HG02943 (cell line): ENCODE measurements around the gene SULT2B1.
A peak's percentile ranks its signal among the peaks of the same experiment; 100 is the strongest.

Experiments
- ATAC-seq: cut with Tn5 transposase; IDR thresholded peaks from one replicate; pipeline ENCODE4 v1.9.1; 2021; ENCODE audit warnings: mild to moderate bottlenecking, low read depth, moderate library complexity; ENCODE audit not compliant: unreplicated experiment

The SULT2B1 gene

DNA sequence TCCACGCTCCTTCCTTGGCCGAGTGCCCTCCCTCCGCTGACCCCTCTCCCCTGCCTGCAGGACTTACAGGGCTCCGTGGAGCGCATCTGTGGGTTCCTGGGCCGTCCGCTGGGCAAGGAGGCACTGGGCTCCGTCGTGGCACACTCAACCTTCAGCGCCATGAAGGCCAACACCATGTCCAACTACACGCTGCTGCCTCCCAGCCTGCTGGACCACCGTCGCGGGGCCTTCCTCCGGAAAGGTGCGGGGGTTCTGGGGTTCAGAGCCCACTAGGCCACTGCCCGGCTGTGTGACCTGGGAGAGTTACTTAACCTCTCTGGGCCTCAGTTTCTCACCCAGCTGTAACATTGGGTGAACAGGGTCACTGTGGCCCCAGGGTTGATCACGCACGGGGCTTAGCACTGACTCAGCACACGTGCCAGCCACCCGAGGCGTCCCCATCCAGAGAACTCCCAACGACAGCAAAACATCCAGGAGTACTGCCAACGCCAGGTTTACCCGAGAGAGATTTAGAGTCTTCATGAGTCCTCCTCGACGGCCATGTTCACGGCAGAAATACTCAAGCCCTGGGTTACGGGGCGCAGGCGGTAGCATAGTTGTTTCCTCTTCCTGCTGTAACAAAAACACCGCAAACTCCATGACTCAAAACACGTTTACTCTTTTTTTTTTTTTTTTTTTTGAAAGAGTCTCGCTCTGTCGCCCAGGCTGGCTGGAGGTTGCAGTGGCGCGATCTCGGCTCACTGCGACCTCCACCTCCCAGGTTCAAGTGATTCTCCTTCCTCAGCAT lies 44.9 kb downstream of the SULT2B1 start:
- no peak for ATAC-seq

DNA sequence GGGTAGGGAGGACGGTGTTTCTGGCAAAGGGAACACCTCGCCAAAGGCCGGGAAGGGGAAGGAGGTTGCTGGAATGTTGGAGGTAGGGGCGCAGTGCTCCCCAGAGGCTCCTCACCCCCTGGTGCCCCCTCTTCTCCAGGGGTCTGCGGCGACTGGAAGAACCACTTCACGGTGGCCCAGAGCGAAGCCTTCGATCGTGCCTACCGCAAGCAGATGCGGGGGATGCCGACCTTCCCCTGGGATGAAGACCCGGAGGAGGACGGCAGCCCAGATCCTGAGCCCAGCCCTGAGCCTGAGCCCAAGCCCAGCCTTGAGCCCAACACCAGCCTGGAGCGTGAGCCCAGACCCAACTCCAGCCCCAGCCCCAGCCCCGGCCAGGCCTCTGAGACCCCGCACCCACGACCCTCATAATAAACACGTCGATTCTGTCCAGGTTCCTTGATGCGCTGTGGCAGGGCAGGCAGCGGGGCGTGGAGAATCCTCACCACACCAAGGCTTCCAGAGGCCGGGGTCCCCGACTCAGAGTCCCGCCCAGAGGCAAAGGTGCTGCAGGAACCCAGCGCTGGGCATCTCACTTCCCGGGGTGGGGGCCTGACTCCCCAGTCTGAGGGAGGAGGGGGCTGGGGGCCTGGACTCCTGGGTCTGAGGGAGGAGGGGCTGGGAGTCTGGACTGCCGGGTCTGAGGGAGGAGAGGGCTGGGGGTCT lies 47.2 kb downstream of the SULT2B1 start:
- ATAC-seq: no peak

DNA sequence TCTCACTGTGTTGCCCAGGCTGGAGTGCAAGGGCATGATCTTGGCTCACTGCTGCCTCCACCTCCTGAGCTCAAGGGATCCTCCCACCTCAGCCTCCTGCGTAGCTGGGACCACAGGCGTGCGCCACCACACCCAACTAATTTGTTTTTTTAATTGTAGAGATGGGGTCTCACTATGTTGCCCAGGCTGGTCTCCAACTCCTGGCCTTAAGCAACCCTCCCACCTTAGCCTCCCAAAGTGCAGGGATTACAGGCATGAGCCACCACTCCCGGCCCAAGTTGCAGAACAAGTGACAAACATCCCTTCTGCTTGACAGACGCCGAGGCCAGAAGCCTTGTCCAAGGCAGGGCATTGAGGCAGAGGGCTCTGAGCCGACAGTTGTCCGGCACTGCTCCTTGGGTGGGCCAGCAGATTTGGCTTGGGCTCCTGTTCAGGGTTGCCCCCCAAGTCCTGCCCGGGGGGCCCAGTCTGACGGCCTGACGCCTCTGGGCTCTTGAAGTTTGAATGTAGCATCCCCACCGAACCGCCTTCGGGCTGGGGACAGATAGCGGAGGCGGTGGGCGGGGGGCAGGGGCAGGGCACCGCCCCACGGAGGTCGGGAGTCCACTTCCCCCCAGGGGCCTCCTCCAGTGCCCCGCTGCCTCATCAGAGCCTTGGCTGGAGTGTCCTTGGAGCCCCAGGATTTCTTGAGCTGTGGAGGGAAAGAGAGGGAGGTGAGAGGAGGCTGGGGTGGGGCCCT lies 48.9 kb downstream of the SULT2B1 start:
- no peak for ATAC-seq

DNA sequence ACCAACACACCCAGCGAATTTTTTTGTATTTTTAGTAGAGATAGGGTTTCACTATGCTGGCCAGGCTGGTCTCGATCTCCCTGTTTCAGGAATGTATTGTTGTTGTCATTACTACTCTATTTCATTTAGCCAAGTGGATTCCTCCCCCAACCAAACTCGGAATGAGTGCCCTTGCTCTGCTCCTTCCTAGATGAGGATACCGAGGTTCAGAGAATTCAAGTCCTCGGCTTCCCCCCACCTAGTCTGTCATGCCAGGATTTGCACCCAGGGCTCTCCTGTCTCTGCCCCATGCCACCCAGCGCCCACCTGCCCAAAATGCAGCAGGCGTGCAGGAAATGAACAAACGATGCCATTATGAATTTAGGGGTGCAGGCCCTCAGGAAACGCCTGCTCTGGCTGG lies 51.0 kb downstream of the SULT2B1 start:
- no peak for ATAC-seq

DNA sequence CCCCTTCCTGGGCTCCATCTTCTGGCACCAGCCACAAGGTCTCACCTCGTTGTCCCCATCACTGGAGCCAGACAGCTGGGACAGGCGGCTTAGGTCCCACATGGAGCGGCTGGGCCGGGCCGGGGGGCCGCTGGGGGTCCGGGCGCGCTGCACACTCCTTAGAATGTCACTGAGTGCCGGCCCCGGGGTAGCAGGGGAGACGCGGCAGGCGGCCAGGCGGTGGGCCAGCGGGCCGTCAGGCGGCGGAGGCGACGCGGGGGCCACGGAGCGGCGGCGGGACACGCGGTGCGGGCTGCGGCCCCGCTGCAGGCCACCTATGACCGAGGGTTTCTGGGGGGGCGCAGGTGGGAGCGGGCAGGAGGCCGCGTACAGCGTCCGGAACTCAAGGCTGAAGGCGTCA lies 51.5 kb downstream of the SULT2B1 start:
- no peak for ATAC-seq

DNA sequence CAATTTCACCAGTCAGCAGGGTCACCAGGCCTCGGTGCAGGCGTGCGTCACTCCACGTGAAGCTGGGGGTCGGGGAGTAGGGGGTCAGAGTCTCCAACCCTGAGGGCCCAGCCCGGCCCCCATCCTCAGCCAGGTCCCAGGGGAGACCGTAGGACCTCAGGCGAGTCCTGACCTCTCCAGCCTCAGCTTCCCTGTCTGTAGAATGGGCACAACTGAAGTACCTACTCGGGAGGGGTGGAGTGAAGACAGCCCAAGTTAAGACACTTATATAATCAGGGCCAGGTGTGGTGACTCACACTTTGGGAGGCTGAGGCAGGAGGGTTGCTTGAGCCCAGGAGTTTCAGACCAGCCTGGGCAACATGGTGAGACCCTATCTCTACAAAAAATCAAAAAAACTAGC lies 51.9 kb downstream of the SULT2B1 start:
- no peak for ATAC-seq

DNA sequence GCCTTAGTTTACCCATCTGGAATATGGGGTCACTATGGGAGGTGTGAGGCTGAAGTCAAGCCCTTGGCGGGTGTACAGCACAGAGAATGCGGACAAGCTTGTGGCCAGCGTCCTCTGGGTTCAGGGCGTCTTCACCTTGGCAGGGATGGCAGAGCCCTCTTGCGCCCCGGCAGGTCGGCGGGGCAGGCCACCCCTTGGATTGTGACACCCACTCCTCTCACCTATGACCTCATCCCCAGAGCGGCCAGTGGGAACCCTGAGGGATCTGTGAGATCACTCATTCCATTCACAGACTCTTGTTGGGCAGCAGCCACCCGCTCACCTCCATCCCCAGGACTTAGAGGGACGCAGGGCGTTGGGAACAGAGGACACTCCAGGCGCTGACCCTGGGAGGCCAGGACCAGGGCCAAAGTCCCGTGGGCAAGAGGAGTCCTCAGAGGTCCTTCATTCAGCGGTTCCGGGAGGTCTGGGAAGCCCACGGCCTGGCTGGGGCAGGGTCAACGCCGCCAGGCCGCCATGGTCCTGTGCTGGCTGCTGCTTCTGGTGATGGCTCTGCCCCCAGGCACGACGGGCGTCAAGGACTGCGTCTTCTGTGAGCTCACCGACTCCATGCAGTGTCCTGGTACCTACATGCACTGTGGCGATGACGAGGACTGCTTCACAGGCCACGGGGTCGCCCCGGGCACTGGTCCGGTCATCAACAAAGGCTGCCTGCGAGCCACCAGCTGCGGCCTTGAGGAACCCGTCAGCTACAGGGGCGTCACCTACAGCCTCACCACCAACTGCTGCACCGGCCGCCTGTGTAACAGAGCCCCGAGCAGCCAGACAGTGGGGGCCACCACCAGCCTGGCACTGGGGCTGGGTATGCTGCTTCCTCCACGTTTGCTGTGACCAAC lies 54.7 kb downstream of the SULT2B1 start, which contains the start of gene SPACA4:
Gene SPACA4, plus strand, starts transcription at position 280 of the 896 bp plus-strand sequence. Its CDS starts 237 bp downstream, at position 517.
- ATAC-seq: no peak

DNA sequence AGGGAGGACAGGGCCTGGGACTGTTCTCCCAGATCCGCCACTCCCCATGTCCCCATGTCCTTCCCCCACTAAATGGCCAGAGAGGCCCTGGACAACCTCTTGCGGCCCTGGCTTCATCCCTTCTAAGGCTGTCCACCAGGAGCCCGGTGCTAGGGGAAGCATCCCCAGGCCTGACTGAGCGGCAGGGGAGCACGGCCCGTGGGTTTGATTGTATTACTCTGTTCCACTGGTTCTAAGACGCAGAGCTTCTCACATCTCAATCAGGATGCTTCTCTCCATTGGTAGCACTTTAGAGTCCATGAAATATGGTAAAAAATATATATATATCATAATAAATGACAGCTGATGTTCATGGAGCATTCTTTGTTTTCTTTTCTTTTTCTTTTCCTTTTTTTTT lies 55.4 kb downstream of the SULT2B1 start:
- ATAC-seq: no peak

DNA sequence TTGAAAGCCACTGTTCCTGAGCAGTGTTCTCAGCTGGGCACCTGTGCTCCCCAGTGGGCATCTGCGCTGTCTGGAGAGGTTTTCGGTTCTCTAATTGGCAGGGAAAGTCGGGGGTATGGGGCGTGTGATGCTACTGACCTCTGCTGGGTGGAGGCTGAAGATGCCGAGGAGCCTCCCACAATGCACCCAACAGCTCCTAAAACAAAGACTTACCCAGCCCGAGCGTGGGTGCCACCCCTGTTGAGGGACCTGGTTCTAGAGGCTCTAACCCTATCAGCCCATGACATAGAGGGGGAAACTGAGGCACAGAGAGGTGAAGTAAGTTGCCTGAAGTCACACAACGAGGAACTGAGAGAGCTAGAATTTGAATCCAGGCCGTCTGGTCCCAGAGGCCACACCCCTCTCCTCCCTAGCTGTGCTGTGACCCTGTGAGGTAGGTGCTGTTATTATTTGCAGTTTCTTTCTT lies 56.9 kb downstream of the SULT2B1 start:
- peak; percentile 62 for ATAC-seq

DNA sequence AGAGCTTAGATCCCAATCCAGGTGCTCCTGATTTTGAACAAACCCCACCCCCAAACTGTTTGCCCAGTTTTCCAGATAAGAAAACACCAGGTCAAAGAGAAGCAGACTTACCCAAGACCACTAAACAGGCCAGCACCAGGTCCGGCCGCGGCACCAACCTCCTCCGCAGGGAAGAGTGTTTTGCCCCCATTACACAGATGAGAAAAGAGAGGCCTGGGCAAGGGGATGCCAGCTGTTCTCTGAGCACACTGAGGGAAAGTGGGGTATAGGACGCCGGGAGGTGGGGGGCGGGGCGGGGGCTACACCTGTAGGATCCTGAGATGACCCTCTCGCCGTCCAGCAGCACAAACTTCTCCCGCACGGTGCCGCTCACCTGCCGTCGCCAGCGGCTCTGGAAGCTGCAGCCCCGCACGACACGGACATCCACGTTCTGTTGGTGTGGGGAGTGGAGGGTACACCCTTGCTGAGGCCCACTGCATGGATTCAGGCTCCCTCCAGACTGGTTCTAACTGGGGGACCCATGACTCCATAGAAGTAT lies 57.7 kb downstream of the SULT2B1 start:
- no peak for ATAC-seq

DNA sequence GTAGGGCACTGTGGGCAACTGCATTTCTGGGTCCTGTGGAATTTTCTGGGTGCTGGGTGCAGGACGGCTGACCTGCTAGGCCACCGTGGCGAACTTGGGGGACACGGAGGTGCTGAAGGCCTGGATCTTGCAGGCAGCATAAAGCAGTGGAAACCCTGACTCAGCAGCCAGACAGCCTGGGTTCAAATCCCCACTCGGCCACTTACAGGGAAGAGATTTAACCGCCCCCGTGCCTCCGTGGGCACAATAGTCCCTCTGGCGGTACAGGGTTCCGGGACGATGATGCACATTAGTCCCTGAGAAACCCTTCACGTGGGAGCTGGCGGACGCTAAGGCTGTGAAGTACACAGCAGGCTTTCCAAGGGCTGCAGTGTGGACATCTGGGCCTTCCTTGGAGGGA lies 59.9 kb downstream of the SULT2B1 start:
- no peak for ATAC-seq

DNA sequence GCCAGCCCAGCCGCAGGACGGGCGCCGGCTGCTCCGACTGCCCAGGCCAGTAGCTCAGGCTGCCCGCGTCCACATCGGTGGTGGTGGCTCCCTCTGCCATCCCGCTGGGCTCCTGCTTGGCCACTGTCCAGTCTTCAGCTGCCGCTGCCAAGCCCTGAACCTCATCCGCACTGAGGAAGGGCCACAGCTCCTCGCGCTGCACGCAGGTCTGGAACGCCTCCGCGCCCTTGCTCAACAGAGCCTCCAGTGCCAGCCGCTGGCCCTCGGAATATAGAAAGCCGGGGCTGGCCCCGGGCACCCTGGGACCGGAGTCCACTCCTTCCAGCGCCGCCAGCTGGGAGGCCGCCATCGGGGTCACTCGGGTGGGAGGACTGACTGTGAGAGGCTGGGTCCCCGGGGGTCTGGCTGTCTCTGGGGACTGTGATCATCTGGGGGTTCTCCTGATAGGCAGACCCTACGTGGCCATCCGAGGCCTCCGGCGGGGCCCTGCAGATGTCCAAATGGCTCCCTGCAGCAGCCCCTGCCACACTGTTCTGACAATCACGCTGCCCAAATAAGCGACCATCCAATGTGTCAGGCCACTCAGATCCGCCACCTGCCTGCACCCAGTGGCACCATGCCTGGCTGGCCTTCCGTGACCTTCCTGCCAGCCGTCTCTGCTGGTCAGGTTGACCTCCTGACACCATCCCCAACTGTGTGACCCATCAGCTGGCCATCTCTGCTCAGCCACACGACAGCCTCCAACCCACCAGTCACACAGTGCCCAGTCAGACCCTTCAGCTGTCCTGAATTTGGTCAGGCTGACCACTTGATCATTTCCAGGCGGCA lies 61.3 kb downstream of the SULT2B1 start:
- ATAC-seq: no peak

DNA sequence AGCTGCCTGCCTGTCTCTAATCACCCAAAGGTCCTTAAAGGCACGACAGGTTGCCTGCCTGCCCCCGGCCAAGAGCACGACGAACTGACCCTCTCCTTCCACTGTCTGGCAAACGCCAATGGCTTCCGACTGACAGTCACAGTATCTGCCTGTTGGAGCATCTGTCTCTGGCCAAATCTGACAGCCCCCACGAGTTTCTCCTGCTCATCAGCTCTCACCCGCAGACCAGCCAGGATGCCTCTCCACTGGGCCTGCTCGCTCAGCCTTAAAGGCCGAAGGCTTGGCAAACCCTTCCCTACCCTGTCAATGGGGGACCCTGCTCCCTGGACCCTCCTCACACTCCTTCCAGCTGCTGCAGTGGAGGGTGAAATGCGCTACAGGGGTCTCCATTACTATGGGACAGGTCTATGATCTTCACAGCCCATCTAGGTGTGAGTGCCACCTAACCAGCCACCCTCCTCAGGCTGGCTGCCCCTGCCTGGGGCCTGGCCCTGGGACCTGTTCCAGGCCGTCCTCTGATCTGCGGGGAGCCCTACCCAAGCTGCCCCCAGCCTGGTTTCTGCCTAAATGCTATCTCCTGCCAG lies 62.0 kb downstream of the SULT2B1 start:
- no peak for ATAC-seq

DNA sequence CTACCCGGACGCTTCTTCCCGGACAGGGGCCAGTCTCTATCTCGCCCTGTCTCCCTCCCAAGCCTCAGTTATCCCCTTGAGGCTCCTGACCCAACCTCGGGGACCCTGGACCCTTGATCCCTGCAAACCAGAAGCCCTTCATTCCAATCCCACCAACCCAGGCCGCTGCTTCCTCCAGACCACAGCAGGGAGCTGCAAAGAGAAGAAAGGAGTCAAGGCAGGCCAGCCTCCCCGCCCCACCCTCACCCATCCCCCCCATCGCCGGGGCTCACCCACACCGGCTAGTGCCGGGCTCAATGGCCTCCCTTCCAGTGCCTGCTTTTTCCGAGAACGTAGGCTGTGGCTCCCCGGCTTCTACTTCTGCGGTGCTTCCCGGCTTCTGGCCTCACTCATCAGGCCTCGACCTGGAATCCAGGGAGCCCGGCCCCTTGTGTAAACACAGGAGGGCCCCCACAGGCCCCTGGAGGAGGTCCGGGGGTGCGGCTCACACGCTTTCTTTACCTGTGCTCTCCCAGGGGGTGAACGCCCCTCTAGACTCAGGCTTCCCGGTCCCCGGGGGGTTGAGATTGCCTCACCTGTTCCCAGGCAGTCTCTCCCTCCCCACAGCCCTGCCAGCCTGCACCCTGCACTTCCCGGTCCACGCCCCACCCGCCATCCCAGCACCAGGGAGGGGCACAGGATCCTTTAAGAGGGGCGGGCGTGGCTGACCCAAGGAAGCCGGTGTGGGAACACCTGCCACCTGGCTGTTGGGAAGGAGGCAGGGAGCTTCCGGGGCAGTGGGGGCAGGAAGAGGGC lies 62.7 kb downstream of the SULT2B1 start, which contains the start of gene FAM83E:
Gene FAM83E, minus strand, starts transcription at position 641 of the 795 bp plus-strand sequence. CDS start 1,704 bp downstream, outside the sequence.
- ATAC-seq: no peak

DNA sequence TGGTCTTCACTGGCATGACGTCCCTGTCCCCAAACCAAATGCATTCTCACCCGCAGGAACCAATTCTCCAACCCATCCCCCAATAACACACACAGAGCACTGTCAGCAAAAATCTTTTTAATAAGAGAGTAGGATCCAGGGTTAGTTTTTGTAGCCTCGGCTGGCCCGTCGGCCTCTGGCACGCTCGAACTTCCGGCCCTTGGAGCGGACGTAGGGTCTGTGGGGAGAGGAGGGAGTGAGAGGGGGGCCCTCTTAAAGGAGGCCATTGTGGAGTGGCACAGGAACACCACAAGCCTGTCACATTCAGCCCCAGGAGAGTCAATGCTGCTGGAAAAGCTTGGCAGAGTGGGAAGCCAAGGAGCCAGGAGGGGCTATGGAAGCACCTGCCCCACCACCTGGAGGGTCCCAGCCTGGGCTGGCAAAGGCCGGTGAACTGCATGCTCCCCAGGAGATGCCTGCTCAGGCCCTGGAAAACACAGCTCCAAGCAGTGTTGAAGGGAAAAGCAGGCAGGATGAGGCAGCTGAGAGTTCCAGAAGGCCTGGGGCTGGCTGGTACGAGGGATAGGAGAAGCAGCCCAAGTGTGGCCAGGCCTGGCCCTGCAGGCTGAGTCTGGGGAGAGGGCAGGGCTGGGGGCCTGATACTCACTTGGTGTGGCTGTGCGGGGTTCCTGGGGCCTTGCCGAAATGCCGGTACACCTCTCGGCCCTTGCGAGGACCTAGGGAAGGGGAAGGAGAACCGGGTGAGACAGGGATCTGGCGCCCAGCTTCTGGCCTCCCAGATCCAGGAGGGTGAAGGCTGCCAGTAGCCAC lies 63.5 kb downstream of the SULT2B1 start:
- ATAC-seq: no peak

DNA sequence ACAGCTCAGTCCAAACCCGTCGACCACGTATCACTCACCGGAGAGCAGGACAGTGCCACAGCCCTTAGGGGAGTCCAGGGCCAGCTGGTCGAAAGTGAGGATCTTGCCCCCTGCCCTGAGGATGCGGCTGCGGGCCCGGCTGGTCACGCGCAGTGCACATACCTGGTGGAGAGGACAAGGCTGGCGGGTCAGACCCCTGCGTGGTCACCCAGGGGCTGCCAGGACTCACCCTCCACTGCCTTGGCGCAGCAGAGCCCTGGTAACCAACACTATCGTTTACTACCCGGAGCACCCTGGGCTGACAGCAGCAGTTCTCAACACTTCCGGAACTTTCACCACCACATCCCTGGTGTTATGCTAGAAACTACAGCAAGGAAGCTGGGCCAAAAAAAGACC lies 64.1 kb downstream of the SULT2B1 start:
- ATAC-seq: no peak

DNA sequence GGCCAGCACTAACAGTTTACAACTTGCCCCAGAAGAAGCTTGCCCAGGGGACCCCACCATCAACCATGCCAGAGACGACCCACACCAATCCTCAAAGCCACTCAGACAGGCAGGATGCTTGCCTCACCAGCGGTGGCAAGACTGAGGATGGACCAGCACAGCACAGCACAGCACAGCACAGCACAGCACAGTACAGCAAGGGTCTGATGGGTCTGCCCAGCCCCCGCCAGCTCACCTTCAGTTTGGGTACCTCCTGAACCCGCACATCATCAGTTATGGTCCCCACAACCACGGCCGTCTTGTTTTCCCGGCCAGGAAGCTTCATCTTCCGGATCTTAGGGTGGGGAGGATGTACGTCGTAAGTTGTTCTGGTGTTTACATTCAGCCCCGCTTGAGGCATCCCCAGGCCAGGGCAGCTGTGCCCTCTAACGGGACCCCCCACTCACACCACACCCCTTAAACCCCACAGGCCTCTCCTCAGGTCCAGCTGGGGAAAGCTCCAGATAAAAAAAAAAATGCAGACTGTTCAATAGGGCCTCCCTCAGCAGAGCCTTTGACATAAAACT lies 64.6 kb downstream of the SULT2B1 start:
- no peak for ATAC-seq
